Tibial nerve (tissue), 3 donors: ENCODE data around the gene INSYN2B.

Experiments
- CTCF ChIP-seq, 5 experiments: fragments of 200-600 bp in 3 of 5; fragments of 450-650 bp in 2 of 5; sonication (generic) in 3 of 5; IDR thresholded peaks; one replicate each; pipeline ENCODE4 v1.5.1; 2016 to 2019; ENCODE audit warnings: antibody characterized with exemption in 5 of 5, mild to moderate bottlenecking in 3 of 5, moderate library complexity in 2 of 5
- POLR2A ChIP-seq, 2 donors: fragments of 450-650 bp; IDR thresholded peaks; one replicate each; pipeline ENCODE4 v1.6.1; 2017; ENCODE audit warnings: antibody characterized with exemption in 2 of 2, mild to moderate bottlenecking in 2 of 2, moderate library complexity in 2 of 2

- no peak for TF ChIP-seq CTCF (IDR thresholded peaks at IDR 0.05)
- TF ChIP-seq POLR2A (IDR thresholded peaks at IDR 0.05): no peak
Measured at GRCh38 chr5:169921949-169922348, 58.3 kb downstream of the INSYN2B start.
